Ascending aorta (tissue), 2 donors: ENCODE data around the gene MYO3B. TPM values are rescaled to one million over a fixed set of nuclear protein-coding genes. Genes with fewer than 3 reads are reported as not detected.

Experiments
- DNase-seq, 2 donors: peaks; one replicate each; pipeline ENCODE4 v3.0.0-alpha.2; 2019; ENCODE audit warnings: low spot score in 2 of 2
- H3K27ac ChIP-seq, 2 donors: fragments of 200-600 bp; sonication (generic); one replicate each; pipeline ENCODE4 v1.5.1; 2016 to 2017; ENCODE audit warnings: mild to moderate bottlenecking in 1 of 2
- H3K27me3 ChIP-seq: fragments of 200-600 bp; sonication (generic); one replicate; pipeline ENCODE4 v1.5.1; 2017
- H3K36me3 ChIP-seq, 2 donors: fragments of 200-600 bp; sonication (generic); one replicate each; pipeline ENCODE4 v1.5.1; 2016
- H3K4me1 ChIP-seq, 2 donors: fragments of 200-600 bp; sonication (generic); one replicate each; pipeline ENCODE4 v1.5.1; 2016 to 2017; ENCODE audit warnings: mild to moderate bottlenecking in 1 of 2
- H3K4me3 ChIP-seq, 2 donors: fragments of 200-600 bp; sonication (generic); one replicate each; pipeline ENCODE4 v1.5.1; 2016 to 2017; ENCODE audit warnings: mild to moderate bottlenecking in 1 of 2
- H3K9me3 ChIP-seq, 2 donors: fragments of 200-600 bp; sonication (generic); one replicate each; pipeline ENCODE4 v1.5.1; 2016
- intact Hi-C: fragments of 100-400 bp; cut with DNase I; formaldehyde crosslinking; loops from one replicate; pipeline ENCODE4 v1.15.1; 2023
- total RNA-seq: library from RNA; depleted of rRNA; stranded (reverse); fragments of >200 nt; gene quantifications from one replicate; pipeline ENCODE4 v1.1.0, GENCODE V29; 2016
- TF ChIP-seq, protein P1 (sequence below), 3 experiments: fragments of 200-600 bp in 2 of 3; fragments of 450-650 bp in 1 of 3; sonication (generic) in 2 of 3; IDR thresholded peaks; one replicate each; pipeline ENCODE4 v1.5.1; 2016 to 2019; ENCODE audit warnings: antibody characterized with exemption in 3 of 3, mild to moderate bottlenecking in 1 of 3, moderate library complexity in 1 of 3

MYO3B gene
- total RNA-seq, 1 donor from 2014 or later, result not detected

DNA sequence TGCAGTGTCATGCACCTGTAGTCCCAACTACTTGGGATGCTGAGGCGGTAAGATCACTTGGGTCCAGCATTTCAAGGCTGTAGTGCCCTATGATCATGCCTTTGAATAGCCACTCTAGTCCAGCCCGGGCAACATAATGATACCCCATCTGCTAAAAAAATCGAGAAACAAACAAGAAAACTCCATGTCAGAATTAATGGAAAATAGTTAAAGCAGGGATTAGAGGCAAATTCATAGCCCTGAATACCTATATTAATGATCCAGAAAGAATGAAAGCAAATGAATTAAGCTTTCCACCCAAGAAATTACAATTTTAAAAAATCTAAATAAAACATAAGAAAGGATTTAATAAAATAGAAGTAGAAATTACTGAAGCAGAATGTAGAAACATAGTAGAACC, 143.0 kb downstream of the MYO3B start:
- no peak for DNase-seq
- Histone ChIP-seq H3K4me3 (no peak overlapping the region), H3K27me3 (no peaks in the 10 kb centered on the region), H3K9me3 (peaks cover 0 to 6% of the 10 kb centered on the region in 2 donors), H3K4me1 (no peaks in the 10 kb centered on the region), H3K36me3 (no peaks in the 10 kb centered on the region), H3K27ac (no peak overlapping the region)
- TF ChIP-seq, protein P1, sequence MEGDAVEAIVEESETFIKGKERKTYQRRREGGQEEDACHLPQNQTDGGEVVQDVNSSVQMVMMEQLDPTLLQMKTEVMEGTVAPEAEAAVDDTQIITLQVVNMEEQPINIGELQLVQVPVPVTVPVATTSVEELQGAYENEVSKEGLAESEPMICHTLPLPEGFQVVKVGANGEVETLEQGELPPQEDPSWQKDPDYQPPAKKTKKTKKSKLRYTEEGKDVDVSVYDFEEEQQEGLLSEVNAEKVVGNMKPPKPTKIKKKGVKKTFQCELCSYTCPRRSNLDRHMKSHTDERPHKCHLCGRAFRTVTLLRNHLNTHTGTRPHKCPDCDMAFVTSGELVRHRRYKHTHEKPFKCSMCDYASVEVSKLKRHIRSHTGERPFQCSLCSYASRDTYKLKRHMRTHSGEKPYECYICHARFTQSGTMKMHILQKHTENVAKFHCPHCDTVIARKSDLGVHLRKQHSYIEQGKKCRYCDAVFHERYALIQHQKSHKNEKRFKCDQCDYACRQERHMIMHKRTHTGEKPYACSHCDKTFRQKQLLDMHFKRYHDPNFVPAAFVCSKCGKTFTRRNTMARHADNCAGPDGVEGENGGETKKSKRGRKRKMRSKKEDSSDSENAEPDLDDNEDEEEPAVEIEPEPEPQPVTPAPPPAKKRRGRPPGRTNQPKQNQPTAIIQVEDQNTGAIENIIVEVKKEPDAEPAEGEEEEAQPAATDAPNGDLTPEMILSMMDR (IDR thresholded peaks at IDR 0.05), result no peak
- intact Hi-C loops, result loop anchor here (5.0 kb wide), 1 partner anchor 551 kb away; no protein-coding TSS in a partner anchor

DNA sequence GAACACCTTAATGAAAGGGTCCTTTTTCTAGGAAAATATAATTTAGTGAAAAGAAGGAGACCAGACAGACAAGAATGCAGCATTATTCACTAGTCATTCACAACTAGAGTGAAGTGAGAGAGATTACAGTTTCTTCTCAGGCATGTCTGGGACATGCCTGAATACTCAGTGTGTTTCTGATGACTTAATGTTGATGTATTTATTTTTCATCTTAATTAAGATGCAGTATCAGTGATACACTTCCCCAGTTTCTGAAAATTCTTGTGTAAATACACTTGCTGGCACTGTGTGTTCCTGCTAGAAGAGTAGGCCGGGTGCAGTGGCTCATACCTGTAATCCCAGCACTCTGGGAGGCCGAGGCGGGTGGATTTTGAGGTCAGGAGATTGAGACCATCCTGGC, 143.6 kb downstream of the MYO3B start:
- no peaks in the 10 kb centered on the region for H3K27me3 ChIP-seq
- DNase-seq, result no peak
- intact Hi-C loops, result loop anchor here (5.0 kb wide), 1 partner anchor 551 kb away; no protein-coding TSS in a partner anchor
- peaks cover 0 to 6% of the 10 kb centered on the region in 2 donors for H3K9me3 ChIP-seq
- H3K4me3 ChIP-seq, result no peak overlapping the region
- TF ChIP-seq, protein P1 (IDR thresholded peaks at IDR 0.05), result no peak
- H3K4me1 ChIP-seq, result no peaks in the 10 kb centered on the region
- no peak overlapping the region for H3K27ac ChIP-seq
- H3K36me3 ChIP-seq, result no peaks in the 10 kb centered on the region

GRCh38 chr2:170322140-170322766, 144.3 kb downstream of the MYO3B start:
- no peak overlapping the region for H3K27ac ChIP-seq
- H3K27me3 ChIP-seq, result no peaks in the 10 kb centered on the region
- H3K36me3 ChIP-seq, result no peaks in the 10 kb centered on the region
- H3K4me3 ChIP-seq, result no peak overlapping the region
- no peak for DNase-seq
- H3K9me3 ChIP-seq, result peaks cover 0 to 6% of the 10 kb centered on the region in 2 donors
- H3K4me1 ChIP-seq, result no peaks in the 10 kb centered on the region
- TF ChIP-seq, protein P1 (IDR thresholded peaks at IDR 0.05), result no peak
- intact Hi-C loops, result loop anchor here (5.0 kb wide), 1 partner anchor 550 kb away; no protein-coding TSS in a partner anchor

DNA sequence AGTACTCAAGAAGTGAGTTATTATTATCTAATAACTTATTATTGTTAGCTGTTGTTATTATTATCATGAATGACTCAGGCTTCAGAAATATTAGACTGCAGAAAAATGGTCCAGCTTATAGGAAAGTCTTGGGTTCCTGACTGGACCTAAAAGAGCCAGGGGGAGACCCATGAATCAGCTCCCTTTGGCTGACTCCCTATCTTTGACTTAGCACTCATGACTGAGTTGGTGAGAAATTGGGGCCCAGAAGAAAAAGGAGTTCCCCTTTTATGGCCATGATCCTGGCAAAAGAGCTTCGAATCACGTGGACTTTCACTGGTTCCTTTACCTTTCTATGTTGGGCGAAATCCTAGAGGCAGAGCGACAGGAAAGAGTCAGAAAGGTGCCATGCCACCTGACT, 145.8 kb downstream of the MYO3B start:
- no peaks in the 10 kb centered on the region for H3K36me3 ChIP-seq
- DNase-seq, result no peak
- no peak overlapping the region for H3K27ac ChIP-seq
- H3K9me3 ChIP-seq, result peaks cover 0 to 6% of the 10 kb centered on the region in 2 donors
- H3K27me3 ChIP-seq, result no peaks in the 10 kb centered on the region
- intact Hi-C loops, result loop anchor here (5.0 kb wide), 1 partner anchor 549 kb away; no protein-coding TSS in a partner anchor
- H3K4me3 ChIP-seq, result no peak overlapping the region
- TF ChIP-seq, protein P1 (IDR thresholded peaks at IDR 0.05), result no peak
- no peaks in the 10 kb centered on the region for H3K4me1 ChIP-seq

GRCh38 chr2:170324640-170325046, 146.7 kb downstream of the MYO3B start:
- TF ChIP-seq, protein P1 (IDR thresholded peaks at IDR 0.05), result peak in 2 of 3 experiments; percentile 47 to 53
- H3K36me3 ChIP-seq, result no peaks in the 10 kb centered on the region
- intact Hi-C loops, result loop anchor here (5.0 kb wide), 1 partner anchor 548 kb away; no protein-coding TSS in a partner anchor
- no peak for DNase-seq
- no peak overlapping the region for H3K27ac ChIP-seq
- H3K4me1 ChIP-seq, result no peaks in the 10 kb centered on the region
- H3K27me3 ChIP-seq, result no peaks in the 10 kb centered on the region
- peaks cover 0 to 6% of the 10 kb centered on the region in 2 donors for H3K9me3 ChIP-seq
- no peak overlapping the region for H3K4me3 ChIP-seq
